ENCODE data around the gene FBH1.
"Not testable (repeated sequence)": the region's sequence is repeated elsewhere in the genome, so short reads cannot be mapped to it uniquely, and the experiment has no call there.

Gene FBH1

DNA sequence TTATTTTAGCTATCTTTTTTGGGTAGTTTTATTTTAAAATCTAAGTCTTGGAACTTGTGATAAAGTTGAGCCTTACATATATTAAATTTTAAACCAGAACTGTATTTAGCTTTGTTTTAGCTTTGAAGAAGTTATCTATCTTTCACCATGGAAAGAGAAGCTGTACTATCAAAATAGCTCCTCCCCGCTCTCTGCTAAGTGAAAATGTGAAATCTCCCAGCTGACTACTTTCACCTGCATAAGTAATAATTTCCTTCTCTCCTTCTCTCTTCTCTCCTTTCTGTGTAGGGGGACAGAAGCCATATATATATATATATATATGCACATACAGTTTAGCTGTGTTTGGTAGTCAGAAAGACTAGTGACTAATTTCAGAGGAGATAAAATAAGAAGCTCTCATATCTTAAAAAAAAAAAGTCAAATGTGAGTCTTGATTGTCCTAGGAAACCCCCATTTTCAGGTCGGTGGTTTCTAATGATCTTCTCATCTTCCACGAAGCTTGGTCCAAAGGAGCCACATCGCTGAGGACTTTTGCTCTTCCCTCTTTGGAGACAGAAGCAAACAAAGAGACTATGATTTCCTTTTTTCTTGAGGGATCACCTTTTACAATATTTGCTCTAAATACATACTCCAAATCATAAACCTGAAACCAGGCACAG, 46.2 kb upstream of the FBH1 start:
- H3K4me1 ChIP-seq (ENCODE audit: control insufficient read depth, insufficient read depth, low read depth, low read length) = peaks cover 13% of the 10 kb centered on the region
- 94% methylated on average over 4 of the region's 4 CpGs for WGBS

DNA sequence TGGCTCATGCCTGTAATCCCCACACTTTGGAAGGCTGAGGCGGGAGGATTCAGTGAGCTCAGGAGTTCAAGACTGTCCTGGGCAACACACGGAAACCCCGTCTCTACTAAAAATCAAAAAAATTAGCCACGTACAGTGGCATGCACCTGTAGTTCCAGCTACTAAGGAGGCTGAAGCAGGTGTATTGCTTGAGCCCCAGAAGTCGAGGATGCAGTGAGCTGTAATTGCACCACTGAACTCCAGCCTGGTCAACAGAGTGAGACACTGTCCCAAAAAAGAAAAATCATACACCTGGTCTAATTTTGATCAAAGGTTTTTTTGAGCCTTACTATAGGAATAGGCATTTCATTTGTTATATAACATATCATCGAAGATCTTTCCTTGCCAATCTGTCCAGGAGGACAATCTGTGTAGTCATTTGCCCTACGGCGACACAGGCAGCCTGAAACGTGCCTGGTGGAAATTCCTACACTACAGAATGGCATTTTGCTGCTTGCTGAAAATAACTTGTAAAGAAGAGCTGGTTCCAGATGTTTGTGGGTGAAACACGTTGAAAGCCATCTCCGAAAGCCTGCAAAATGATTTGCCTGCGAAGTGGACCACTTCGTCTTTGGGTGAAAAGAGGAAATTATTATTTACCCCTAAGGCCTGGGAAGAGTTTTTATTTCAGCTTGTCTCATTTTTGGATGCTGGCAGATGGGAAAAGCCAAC, 45.5 kb upstream of the FBH1 start:
- Histone ChIP-seq H3K14ac (ENCODE audit: low read length in 2 of 2) (no peak overlapping the region), H4K91ac (ENCODE audit: low read length) (no peak overlapping the region), H2BK15ac (ENCODE audit: low read depth, poor library complexity, severe bottlenecking) (no peak overlapping the region), H3K4me1 (ENCODE audit: control insufficient read depth, insufficient read depth, low read depth, low read length) (peaks cover 12% of the 10 kb centered on the region), H3K36me3 (ENCODE audit: control insufficient read depth in 1 of 2, insufficient read depth in 2 of 2, low read depth in 1 of 2, low read length in 2 of 2) (no peaks in the 10 kb centered on the region), H3K9ac (ENCODE audit: low read length) (peak overlapping the region; percentile 23), H4K8ac (ENCODE audit: low read length) (no peak overlapping the region), H2BK12ac (ENCODE audit: low read length in 2 of 2) (no peak overlapping the region), H3K27ac (ENCODE audit: low read length, poor library complexity, severe bottlenecking) (no peak overlapping the region), H3K4me3 (ENCODE audit: insufficient read depth in 1 of 2, low read depth in 1 of 2, low read length in 2 of 2) (no peak overlapping the region), H2AFZ (ENCODE audit: low read depth, low read length) (no peak overlapping the region), H3K9me3 (ENCODE audit: control insufficient read depth, low read length) (no peaks in the 10 kb centered on the region), H3K4ac (ENCODE audit: low read depth in 1 of 2, low read length in 2 of 2) (no peak overlapping the region), H2BK5ac (ENCODE audit: low read depth, low read length, poor library complexity, severe bottlenecking) (no peak overlapping the region), H2BK120ac (ENCODE audit: low read depth, low read length) (no peak overlapping the region), H3K27me3 (ENCODE audit: control insufficient read depth in 1 of 2, insufficient read depth in 1 of 2, low read length in 2 of 2) (no peaks in the 10 kb centered on the region), H3K18ac (ENCODE audit: low read depth in 1 of 2, low read length in 2 of 2) (no peak overlapping the region), H2AK5ac (ENCODE audit: low read length, severe bottlenecking) (no peak overlapping the region), H3K23ac (ENCODE audit: low read length in 2 of 2) (no peak overlapping the region), H3K79me1 (replicated peaks; ENCODE audit: low read length, poor library complexity, severe bottlenecking) (no peaks in the 10 kb centered on the region), H3K4me2 (ENCODE audit: low read length, poor library complexity, severe bottlenecking) (no peak overlapping the region)
- WGBS = 81% methylated on average over 13 of the region's 13 CpGs
- peak; percentile 11 for DNase-seq

More for the DNA sequence above, 46.2 kb upstream of the FBH1 start:
- no peak for DNase-seq
- Histone ChIP-seq H2AFZ (ENCODE audit: low read depth, low read length) (no peak overlapping the region), H2BK120ac (ENCODE audit: low read depth, low read length) (no peak overlapping the region), H3K4me3 (ENCODE audit: insufficient read depth in 1 of 2, low read depth in 1 of 2, low read length in 2 of 2) (no peak overlapping the region), H4K8ac (ENCODE audit: low read length) (no peak overlapping the region), H3K36me3 (ENCODE audit: control insufficient read depth in 1 of 2, insufficient read depth in 2 of 2, low read depth in 1 of 2, low read length in 2 of 2) (no peaks in the 10 kb centered on the region), H3K27ac (ENCODE audit: low read length, poor library complexity, severe bottlenecking) (no peak overlapping the region), H3K14ac (ENCODE audit: low read length in 2 of 2) (no peak overlapping the region), H3K4me2 (ENCODE audit: low read length, poor library complexity, severe bottlenecking) (no peak overlapping the region), H2BK15ac (ENCODE audit: low read depth, poor library complexity, severe bottlenecking) (no peak overlapping the region), H3K9ac (ENCODE audit: low read length) (no peak overlapping the region), H2BK12ac (ENCODE audit: low read length in 2 of 2) (no peak overlapping the region), H3K23ac (ENCODE audit: low read length in 2 of 2) (no peak overlapping the region), H3K79me1 (replicated peaks; ENCODE audit: low read length, poor library complexity, severe bottlenecking) (no peaks in the 10 kb centered on the region), H3K27me3 (ENCODE audit: control insufficient read depth in 1 of 2, insufficient read depth in 1 of 2, low read length in 2 of 2) (no peaks in the 10 kb centered on the region), H3K9me3 (ENCODE audit: control insufficient read depth, low read length) (no peaks in the 10 kb centered on the region), H3K4ac (ENCODE audit: low read depth in 1 of 2, low read length in 2 of 2) (no peak overlapping the region), H3K18ac (ENCODE audit: low read depth in 1 of 2, low read length in 2 of 2) (no peak overlapping the region), H4K91ac (ENCODE audit: low read length) (no peak overlapping the region), H2BK5ac (ENCODE audit: low read depth, low read length, poor library complexity, severe bottlenecking) (no peak overlapping the region), H2AK5ac (ENCODE audit: low read length, severe bottlenecking) (no peak overlapping the region)

DNA sequence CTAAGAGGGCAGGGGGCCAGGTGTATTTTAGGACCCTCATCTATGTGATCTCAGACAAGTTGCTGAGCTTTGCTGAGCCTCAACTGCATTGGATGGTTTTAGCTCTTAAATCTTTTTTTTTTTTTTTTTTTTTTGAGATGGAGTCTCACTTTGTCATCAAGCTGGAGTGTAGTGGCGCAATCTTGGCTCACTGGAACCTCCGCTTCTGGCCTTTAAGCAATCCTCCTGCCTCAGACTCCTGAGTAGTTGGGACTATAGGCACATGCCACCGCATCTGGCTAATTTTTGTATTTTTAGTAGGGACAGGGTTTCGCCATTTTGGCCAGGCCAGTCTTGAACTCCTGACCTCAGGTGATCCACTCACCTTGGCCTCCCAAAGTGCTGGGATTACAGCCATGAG, 43.4 kb upstream of the FBH1 start:
- not testable (repeated sequence) for H2AK5ac ChIP-seq (ENCODE audit: low read length, severe bottlenecking); H2BK12ac ChIP-seq (ENCODE audit: low read length in 2 of 2); H2BK5ac ChIP-seq (ENCODE audit: low read depth, low read length, poor library complexity, severe bottlenecking); H3K27me3 ChIP-seq (ENCODE audit: control insufficient read depth in 1 of 2, insufficient read depth in 1 of 2, low read length in 2 of 2); H2AFZ ChIP-seq (ENCODE audit: low read depth, low read length); H3K9ac ChIP-seq (ENCODE audit: low read length); H3K4ac ChIP-seq (ENCODE audit: low read depth in 1 of 2, low read length in 2 of 2); H3K79me1 ChIP-seq (replicated peaks; ENCODE audit: low read length, poor library complexity, severe bottlenecking); H3K18ac ChIP-seq (ENCODE audit: low read depth in 1 of 2, low read length in 2 of 2); H3K23ac ChIP-seq (ENCODE audit: low read length in 2 of 2); H3K4me1 ChIP-seq (ENCODE audit: control insufficient read depth, insufficient read depth, low read depth, low read length); H3K4me3 ChIP-seq (ENCODE audit: insufficient read depth in 1 of 2, low read depth in 1 of 2, low read length in 2 of 2); H3K36me3 ChIP-seq (ENCODE audit: control insufficient read depth in 1 of 2, insufficient read depth in 2 of 2, low read depth in 1 of 2, low read length in 2 of 2); H3K9me3 ChIP-seq (ENCODE audit: control insufficient read depth, low read length); H4K91ac ChIP-seq (ENCODE audit: low read length); H3K4me2 ChIP-seq (ENCODE audit: low read length, poor library complexity, severe bottlenecking); H2BK15ac ChIP-seq (ENCODE audit: low read depth, poor library complexity, severe bottlenecking); H4K8ac ChIP-seq (ENCODE audit: low read length); H2BK120ac ChIP-seq (ENCODE audit: low read depth, low read length); DNase-seq; H3K27ac ChIP-seq (ENCODE audit: low read length, poor library complexity, severe bottlenecking); H3K14ac ChIP-seq (ENCODE audit: low read length in 2 of 2)
- 95% methylated on average over 4 of the region's 4 CpGs for WGBS

DNA sequence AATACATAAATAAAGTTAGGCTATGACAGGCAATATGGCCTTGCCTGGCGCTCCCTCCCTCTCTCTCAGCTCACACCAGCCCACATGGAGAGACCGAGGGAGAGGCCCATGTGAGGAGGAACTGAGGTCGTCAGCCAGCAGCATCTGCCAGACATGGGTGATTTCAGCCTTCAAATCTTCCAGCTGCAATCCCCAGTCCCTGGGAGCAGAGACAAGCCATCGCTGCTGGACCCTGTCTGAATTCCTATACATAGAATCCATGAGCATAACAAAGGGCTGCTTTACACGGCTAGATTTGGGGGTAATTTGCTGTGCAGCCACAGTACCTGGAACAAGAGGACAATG, 35.9 kb upstream of the FBH1 start:
- WGBS = 90% methylated on average over 4 of the region's 5 CpGs
- no peak overlapping the region for H2AFZ ChIP-seq (ENCODE audit: low read depth, low read length)
- H2BK5ac ChIP-seq (ENCODE audit: low read depth, low read length, poor library complexity, severe bottlenecking) = no peak overlapping the region
- H3K4me1 ChIP-seq (ENCODE audit: control insufficient read depth, insufficient read depth, low read depth, low read length) = no peaks in the 10 kb centered on the region
- H3K9me3 ChIP-seq (ENCODE audit: control insufficient read depth, low read length) = no peaks in the 10 kb centered on the region
- H3K18ac ChIP-seq (ENCODE audit: low read depth in 1 of 2, low read length in 2 of 2) = no peak overlapping the region
- H3K14ac ChIP-seq (ENCODE audit: low read length in 2 of 2) = no peak overlapping the region
- H3K79me1 ChIP-seq (replicated peaks; ENCODE audit: low read length, poor library complexity, severe bottlenecking) = no peaks in the 10 kb centered on the region
- no peak overlapping the region for H3K4ac ChIP-seq (ENCODE audit: low read depth in 1 of 2, low read length in 2 of 2)
- no peaks in the 10 kb centered on the region for H3K36me3 ChIP-seq (ENCODE audit: control insufficient read depth in 1 of 2, insufficient read depth in 2 of 2, low read depth in 1 of 2, low read length in 2 of 2)
- H3K27ac ChIP-seq (ENCODE audit: low read length, poor library complexity, severe bottlenecking) = no peak overlapping the region
- H3K9ac ChIP-seq (ENCODE audit: low read length) = no peak overlapping the region
- no peak for DNase-seq
- H2BK12ac ChIP-seq (ENCODE audit: low read length in 2 of 2) = no peak overlapping the region
- H4K91ac ChIP-seq (ENCODE audit: low read length) = no peak overlapping the region
- no peak overlapping the region for H3K23ac ChIP-seq (ENCODE audit: low read length in 2 of 2)
- H3K4me3 ChIP-seq (ENCODE audit: insufficient read depth in 1 of 2, low read depth in 1 of 2, low read length in 2 of 2) = no peak overlapping the region
- no peak overlapping the region for H3K4me2 ChIP-seq (ENCODE audit: low read length, poor library complexity, severe bottlenecking)
- no peak overlapping the region for H2BK120ac ChIP-seq (ENCODE audit: low read depth, low read length)
- no peak overlapping the region for H2BK15ac ChIP-seq (ENCODE audit: low read depth, poor library complexity, severe bottlenecking)
- H3K27me3 ChIP-seq (ENCODE audit: control insufficient read depth in 1 of 2, insufficient read depth in 1 of 2, low read length in 2 of 2) = no peaks in the 10 kb centered on the region
- no peak overlapping the region for H2AK5ac ChIP-seq (ENCODE audit: low read length, severe bottlenecking)
- H4K8ac ChIP-seq (ENCODE audit: low read length) = no peak overlapping the region
